ENCODE results near the gene RAB28. TPM values are rescaled to one million over a fixed set of nuclear protein-coding genes. Genes with fewer than 3 reads are reported as not detected.

RAB28 gene
- total and polyA plus RNA-seq, 7 donors = 5.1 to 9.0 (median 6.3) TPM

DNA sequence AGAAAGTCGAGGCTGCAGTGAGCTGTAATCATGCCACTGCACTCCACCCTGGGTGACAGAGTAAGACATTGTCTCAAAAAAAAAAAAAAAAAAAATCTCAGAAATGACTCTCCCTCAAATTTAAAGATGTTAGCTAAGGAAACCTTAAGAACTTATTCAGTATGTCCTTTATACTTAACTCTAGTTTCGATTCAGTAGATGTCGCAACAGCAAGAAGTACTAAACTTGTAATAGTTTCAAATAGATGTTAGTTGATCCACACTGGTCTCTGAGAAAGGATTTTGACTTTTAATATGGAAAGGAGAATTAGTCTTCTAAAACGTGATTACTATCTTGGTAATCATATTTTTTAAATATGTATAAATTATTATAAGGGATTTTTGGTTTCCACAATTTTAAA is 30.6 kb upstream of the RAB28 start:
- Histone ChIP-seq H3K9me3 (no peaks in the 10 kb centered on the region), H3K36me3 (ENCODE audit: insufficient read depth in 1 of 2, low read depth in 1 of 2) (no peaks in the 10 kb centered on the region), H3K27me3 (ENCODE audit: insufficient read depth in 3 of 3, low read length in 2 of 3) (peaks cover 0 to 14% (median 4%) of the 10 kb centered on the region in 3 donors), H3K27ac (no peak overlapping the region), H3K4me3 (no peak overlapping the region), H3K4me1 (no peaks in the 10 kb centered on the region)
- TF ChIP-seq, protein P1, sequence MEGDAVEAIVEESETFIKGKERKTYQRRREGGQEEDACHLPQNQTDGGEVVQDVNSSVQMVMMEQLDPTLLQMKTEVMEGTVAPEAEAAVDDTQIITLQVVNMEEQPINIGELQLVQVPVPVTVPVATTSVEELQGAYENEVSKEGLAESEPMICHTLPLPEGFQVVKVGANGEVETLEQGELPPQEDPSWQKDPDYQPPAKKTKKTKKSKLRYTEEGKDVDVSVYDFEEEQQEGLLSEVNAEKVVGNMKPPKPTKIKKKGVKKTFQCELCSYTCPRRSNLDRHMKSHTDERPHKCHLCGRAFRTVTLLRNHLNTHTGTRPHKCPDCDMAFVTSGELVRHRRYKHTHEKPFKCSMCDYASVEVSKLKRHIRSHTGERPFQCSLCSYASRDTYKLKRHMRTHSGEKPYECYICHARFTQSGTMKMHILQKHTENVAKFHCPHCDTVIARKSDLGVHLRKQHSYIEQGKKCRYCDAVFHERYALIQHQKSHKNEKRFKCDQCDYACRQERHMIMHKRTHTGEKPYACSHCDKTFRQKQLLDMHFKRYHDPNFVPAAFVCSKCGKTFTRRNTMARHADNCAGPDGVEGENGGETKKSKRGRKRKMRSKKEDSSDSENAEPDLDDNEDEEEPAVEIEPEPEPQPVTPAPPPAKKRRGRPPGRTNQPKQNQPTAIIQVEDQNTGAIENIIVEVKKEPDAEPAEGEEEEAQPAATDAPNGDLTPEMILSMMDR (IDR thresholded peaks at IDR 0.05) = no peak
- intact Hi-C loops (cut with DNase I) = no loop called here
- 76 to 84% (median 76%) methylated on average over 4 of the region's 4 CpGs for WGBS, 3 donors
- DNase-seq (no peak), ATAC-seq (no peak)

DNA sequence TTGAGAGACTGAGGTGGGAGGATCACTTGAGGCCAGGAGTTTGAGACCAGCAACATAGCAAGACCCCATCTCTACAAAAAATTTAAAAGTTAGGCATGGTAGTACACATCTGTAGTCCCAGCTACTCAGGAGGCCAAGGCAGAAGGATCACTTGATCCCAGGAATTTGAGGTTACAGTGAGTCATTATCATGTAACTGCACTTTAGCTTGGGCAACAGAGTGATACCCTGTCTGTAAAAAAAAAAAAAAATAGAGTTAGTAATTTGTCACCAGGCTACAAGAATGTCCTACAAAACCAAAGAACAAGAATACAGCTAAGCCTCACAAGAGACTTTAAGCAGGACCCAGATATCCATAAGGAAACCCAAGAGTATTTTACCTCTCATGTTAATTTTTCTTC is 27.0 kb upstream of the RAB28 start:
- TF ChIP-seq, protein P1 (IDR thresholded peaks at IDR 0.05) = no peak
- no peaks in the 10 kb centered on the region for H3K36me3 ChIP-seq (ENCODE audit: insufficient read depth in 1 of 2, low read depth in 1 of 2)
- no peaks in the 10 kb centered on the region for H3K4me1 ChIP-seq
- H3K9me3 ChIP-seq = no peaks in the 10 kb centered on the region
- H3K4me3 ChIP-seq = no peak overlapping the region
- DNase-seq = no peak
- no peak for ATAC-seq
- peaks cover 0 to 14% (median 4%) of the 10 kb centered on the region in 3 donors for H3K27me3 ChIP-seq (ENCODE audit: insufficient read depth in 3 of 3, low read length in 2 of 3)
- intact Hi-C loops (cut with DNase I) = no loop called here
- no peak overlapping the region for H3K27ac ChIP-seq

DNA sequence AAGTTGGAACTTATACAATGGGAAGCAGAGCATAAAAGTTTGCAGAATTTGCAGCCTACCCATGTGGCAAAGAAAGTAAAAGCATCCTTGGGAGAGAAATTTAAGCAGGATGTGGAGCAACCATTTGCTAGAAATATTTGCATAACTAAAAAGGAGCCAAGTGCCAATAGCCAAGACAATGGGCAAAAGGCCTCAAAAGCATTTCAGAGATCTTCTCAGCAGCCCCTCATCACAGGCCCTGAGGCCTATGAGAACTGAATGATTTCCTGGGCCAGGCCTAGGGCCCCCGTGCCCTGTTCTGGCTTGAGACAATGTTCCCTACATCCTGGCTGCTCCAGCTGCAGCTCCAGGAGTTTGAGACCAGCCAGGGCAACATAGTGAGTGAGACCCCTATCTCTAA is 25.3 kb upstream of the RAB28 start:
- TF ChIP-seq, protein P1 (IDR thresholded peaks at IDR 0.05) = no peak
- no peaks in the 10 kb centered on the region for H3K9me3 ChIP-seq
- H3K27me3 ChIP-seq (ENCODE audit: insufficient read depth in 3 of 3, low read length in 2 of 3) = peaks cover 0 to 14% (median 0%) of the 10 kb centered on the region in 3 donors
- no peaks in the 10 kb centered on the region for H3K4me1 ChIP-seq
- no peak overlapping the region for H3K4me3 ChIP-seq
- no peaks in the 10 kb centered on the region for H3K36me3 ChIP-seq (ENCODE audit: insufficient read depth in 1 of 2, low read depth in 1 of 2)
- no peak for DNase-seq
- no peak for ATAC-seq
- H3K27ac ChIP-seq = no peak overlapping the region
- intact Hi-C loops (cut with DNase I) = no loop called here
- WGBS, 3 donors = 68 to 100% (median 80%) methylated on average over 1 of the region's 1 CpG

DNA sequence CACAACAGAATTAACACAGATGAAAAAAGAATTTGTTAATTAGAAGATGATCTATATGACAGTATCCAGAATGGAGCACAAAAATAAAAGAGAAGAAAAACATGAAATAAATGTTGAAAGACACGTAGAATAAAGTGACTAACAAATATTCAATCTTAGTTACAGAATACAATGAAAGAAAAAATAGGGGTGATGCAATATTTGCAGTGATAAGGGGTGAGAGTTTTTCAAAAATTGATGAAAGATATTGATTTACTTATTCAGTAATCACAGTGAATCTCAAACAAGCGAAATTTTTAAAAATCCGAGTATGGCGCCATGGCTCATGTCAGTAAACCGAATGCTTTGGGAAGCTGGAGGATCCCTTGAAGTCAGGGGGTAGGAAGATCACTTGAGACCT is 20.2 kb upstream of the RAB28 start:
- 92 to 94% (median 93%) methylated on average over 5 of the region's 5 CpGs for WGBS, 3 donors
- H3K36me3 ChIP-seq (ENCODE audit: insufficient read depth in 1 of 2, low read depth in 1 of 2) = no peaks in the 10 kb centered on the region
- intact Hi-C loops (cut with DNase I) = no loop called here
- ATAC-seq (no peak), DNase-seq (no peak)
- H3K27me3 ChIP-seq (ENCODE audit: insufficient read depth in 3 of 3, low read length in 2 of 3) = peaks cover 0 to 7% (median 6%) of the 10 kb centered on the region in 3 donors
- H3K27ac ChIP-seq = no peak overlapping the region
- no peaks in the 10 kb centered on the region for H3K4me1 ChIP-seq
- H3K9me3 ChIP-seq = no peaks in the 10 kb centered on the region
- TF ChIP-seq, protein P1 (IDR thresholded peaks at IDR 0.05) = no peak
- H3K4me3 ChIP-seq = no peak overlapping the region

DNA sequence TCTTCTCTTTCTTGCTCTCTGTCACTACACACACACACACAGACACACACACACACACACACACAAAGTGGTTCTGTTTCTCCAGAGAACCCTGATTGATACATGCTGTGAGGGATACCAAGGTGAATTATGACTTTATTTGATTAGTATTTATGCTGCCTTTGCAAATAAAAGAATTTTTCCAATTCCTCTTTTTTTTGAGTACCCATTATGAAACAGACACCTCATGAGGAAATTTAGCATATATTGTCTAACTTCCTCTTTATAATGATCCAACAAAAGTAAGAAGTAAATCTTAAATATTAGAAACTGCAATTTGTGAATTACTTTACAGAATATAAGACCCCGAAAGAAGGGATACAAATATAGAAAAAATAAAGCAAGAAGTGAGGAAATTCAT is 14.3 kb upstream of the RAB28 start:
- Histone ChIP-seq H3K9me3 (no peaks in the 10 kb centered on the region), H3K4me3 (no peak overlapping the region), H3K4me1 (no peaks in the 10 kb centered on the region), H3K27ac (no peak overlapping the region), H3K36me3 (ENCODE audit: insufficient read depth in 1 of 2, low read depth in 1 of 2) (no peaks in the 10 kb centered on the region), H3K27me3 (ENCODE audit: insufficient read depth in 3 of 3, low read length in 2 of 3) (peaks cover 0 to 13% (median 7%) of the 10 kb centered on the region in 3 donors)
- ATAC-seq = no peak
- TF ChIP-seq, protein P1 (IDR thresholded peaks at IDR 0.05) = no peak
- DNase-seq = no peak
- WGBS, 3 donors = 91 to 93% (median 93%) methylated on average over 1 of the region's 1 CpG
- intact Hi-C loops (cut with DNase I) = no loop called here

Measured in psoas muscle (tissue), 8 donors.